H9 (cell line): ENCODE measurements around the gene UNC5C. TPM values are rescaled to one million over a fixed set of nuclear protein-coding genes. Genes with fewer than 3 reads are reported as not detected.

Experiments used
- DNase-seq: peaks from one replicate; pipeline ENCODE4 v3.0.0-alpha.2; 2017
- H2AFZ ChIP-seq: one replicate; pipeline ENCODE4 v1.6.1; 2013; ENCODE audit warnings: mild to moderate bottlenecking, low read length, control low read depth, moderate library complexity
- H2AK5ac ChIP-seq: 2 replicates; pipeline ENCODE4 v1.6.1; 2013; ENCODE audit warnings: low read length, control low read depth, mixed read lengths; ENCODE audit not compliant: insufficient read length
- H2BK120ac ChIP-seq: one replicate; pipeline ENCODE4 v1.6.1; 2013; ENCODE audit warnings: low read depth, mild to moderate bottlenecking, low read length, control low read depth, inconsistent platforms; ENCODE audit not compliant: poor library complexity, severe bottlenecking
- H2BK12ac ChIP-seq: 2 replicates; pipeline ENCODE4 v1.6.1; 2013; ENCODE audit warnings: low read length, control low read depth, mixed read lengths, low read depth; ENCODE audit not compliant: insufficient read length
- H2BK15ac ChIP-seq: 2 replicates; pipeline ENCODE4 v1.6.1; 2013; ENCODE audit warnings: low read depth, low read length, control low read depth
- H2BK20ac ChIP-seq: one replicate; pipeline ENCODE4 v1.6.1; 2013; ENCODE audit warnings: low read depth, mild to moderate bottlenecking, low read length, control low read depth, inconsistent platforms; ENCODE audit not compliant: poor library complexity, severe bottlenecking
- H2BK5ac ChIP-seq: 2 replicates; pipeline ENCODE4 v1.6.1; 2013; ENCODE audit warnings: low read length, control low read depth, mixed read lengths; ENCODE audit not compliant: insufficient read length
- H3K14ac ChIP-seq: 2 replicates; pipeline ENCODE4 v1.6.1; 2013; ENCODE audit warnings: low read length, control low read depth; ENCODE audit not compliant: insufficient read depth
- H3K18ac ChIP-seq: 2 replicates; pipeline ENCODE4 v1.6.1; 2013; ENCODE audit warnings: low read depth, mild to moderate bottlenecking, mixed read lengths, low read length, control low read depth; ENCODE audit not compliant: insufficient read length
- H3K23ac ChIP-seq: 2 replicates; pipeline ENCODE4 v1.6.1; 2013; ENCODE audit warnings: low read length, control low read depth, mixed read lengths, low read depth; ENCODE audit not compliant: insufficient read length
- H3K23me2 ChIP-seq: 2 replicates; pipeline ENCODE4 v1.6.1; 2013; ENCODE audit warnings: low read depth, mild to moderate bottlenecking, mixed read lengths, low read length, control low read depth; ENCODE audit not compliant: insufficient read length, poor library complexity, severe bottlenecking
- H3K27ac ChIP-seq: 2 replicates; pipeline ENCODE4 v1.5.1; 2013; ENCODE audit warnings: low read length, control low read depth, mixed read lengths, low read depth; ENCODE audit not compliant: insufficient read length
- H3K27me3 ChIP-seq: 2 replicates; pipeline ENCODE4 v1.6.1; 2013; ENCODE audit warnings: low read length, control low read depth, inconsistent platforms; ENCODE audit not compliant: insufficient read depth
- H3K4ac ChIP-seq: 2 replicates; pipeline ENCODE4 v1.6.1; 2013; ENCODE audit warnings: low read depth, mild to moderate bottlenecking, control low read depth, inconsistent platforms, low read length, moderate library complexity
- H3K4me1 ChIP-seq: 2 replicates; pipeline ENCODE4 v1.6.1; 2013; ENCODE audit warnings: low read length, control low read depth, inconsistent platforms; ENCODE audit not compliant: insufficient read depth
- H3K4me2 ChIP-seq: 2 replicates; pipeline ENCODE4 v1.6.1; 2013; ENCODE audit warnings: low read length, control low read depth, mixed read lengths; ENCODE audit not compliant: insufficient read length, insufficient read depth
- H3K56ac ChIP-seq: 2 replicates; pipeline ENCODE4 v1.6.1; 2013; ENCODE audit warnings: low read depth, mild to moderate bottlenecking, mixed read lengths, low read length, control low read depth; ENCODE audit not compliant: insufficient read length
- H3K79me1 ChIP-seq: 2 replicates; pipeline ENCODE4 v1.6.1; 2013; ENCODE audit warnings: low read depth, mild to moderate bottlenecking, moderate library complexity, low read length, control low read depth, inconsistent platforms; ENCODE audit not compliant: insufficient read depth, poor library complexity, severe bottlenecking
- H3K79me2 ChIP-seq: 2 replicates; pipeline ENCODE4 v1.6.1; 2013; ENCODE audit warnings: low read length, control low read depth, inconsistent platforms; ENCODE audit not compliant: insufficient read depth
- H3K9ac ChIP-seq: 2 replicates; pipeline ENCODE4 v1.6.1; 2013; ENCODE audit warnings: low read length, control low read depth, mixed read lengths; ENCODE audit not compliant: insufficient read length; ENCODE audit errors: extremely low read depth
- H3K9me3 ChIP-seq: one replicate; pipeline ENCODE4 v1.6.1; 2013; ENCODE audit warnings: low read depth, low read length, inconsistent platforms; ENCODE audit not compliant: control insufficient read depth
- H3T11ph ChIP-seq: one replicate; pipeline ENCODE4 v1.6.1; 2013; ENCODE audit warnings: mild to moderate bottlenecking, low read length, control low read depth, inconsistent platforms
- H4K20me1 ChIP-seq: one replicate; pipeline ENCODE4 v1.6.1; 2013; ENCODE audit not compliant: control insufficient read depth, insufficient read length, insufficient read depth
- H4K5ac ChIP-seq: 2 replicates; pipeline ENCODE4 v1.6.1; 2013; ENCODE audit warnings: low read depth, mild to moderate bottlenecking, mixed read lengths, low read length, control low read depth; ENCODE audit not compliant: insufficient read length
- H4K8ac ChIP-seq: replicated peaks from 2 replicates; pipeline ENCODE4 v1.6.1; 2013; ENCODE audit warnings: low read length, control low read depth, mixed read lengths, low read depth; ENCODE audit not compliant: insufficient read length
- H4K91ac ChIP-seq: 2 replicates; pipeline ENCODE4 v1.6.1; 2013; ENCODE audit warnings: low read depth, mild to moderate bottlenecking, moderate library complexity, mixed read lengths, low read length, control low read depth; ENCODE audit not compliant: insufficient read length
- H3K27ac Mint-ChIP-seq, 3 experiments: 2 replicates in 2 of 3; 3 replicates in 1 of 3; pipeline ENCODE4 v1.8.0; 2020 to 2021; ENCODE audit warnings: mixed read lengths in 3 of 3, mild to moderate bottlenecking in 1 of 3, moderate library complexity in 1 of 3
- H3K27me3 Mint-ChIP-seq: 2 replicates; pipeline ENCODE4 v1.8.0; 2021; ENCODE audit warnings: low read depth, mild to moderate bottlenecking, moderate library complexity, mixed read lengths
- H3K36me3 Mint-ChIP-seq, 3 experiments: 2 replicates in 2 of 3; 3 replicates in 1 of 3; pipeline ENCODE4 v1.8.0; 2020 to 2021; ENCODE audit warnings: low read depth in 3 of 3, mixed read lengths in 3 of 3; ENCODE audit not compliant: insufficient read depth in 1 of 3
- H3K4me1 Mint-ChIP-seq, 2 experiments: 2 replicates each; pipeline ENCODE4 v1.8.0; 2020; ENCODE audit warnings: mixed read lengths in 2 of 2
- H3K4me3 Mint-ChIP-seq, 2 experiments: 2 replicates in 1 of 2; 3 replicates in 1 of 2; pipeline ENCODE4 v1.8.0; 2020 to 2021; ENCODE audit warnings: mild to moderate bottlenecking in 2 of 2, mixed read lengths in 2 of 2, moderate library complexity in 1 of 2
- H3K9me3 Mint-ChIP-seq, 2 experiments: 2 replicates in 1 of 2; 3 replicates in 1 of 2; pipeline ENCODE4 v1.8.0; 2020; ENCODE audit warnings: mild to moderate bottlenecking in 2 of 2, mixed read lengths in 2 of 2, moderate library complexity in 1 of 2
- CTCF ChIP-seq: fragments of 200-600 bp; sonication (generic); conservative IDR thresholded peaks from 3 replicates; pipeline ENCODE4 v1.8.0; 2021; ENCODE audit warnings: antibody characterized with exemption, mild to moderate bottlenecking
- WGBS: extraction: QIAGEN DNeasy Blood & Tissue Kit; methylation state at CpG from one replicate; pipeline ENCODE4 v1.1.7; 2013; ENCODE audit warnings: missing lambda C conversion rate, low lambda C conversion rate, mixed read lengths; ENCODE audit not compliant: insufficient read length; ENCODE audit errors: extremely low coverage; 5-methylcytosine and 5-hydroxymethylcytosine counted together
- total RNA-seq: library from RNA; stranded (reverse); gene quantifications from 2 replicates; pipeline ENCODE4 v1.2.1, GENCODE V29; 2021

Gene UNC5C
- total RNA-seq, 1 experiment from 2014 or later = not detected

GRCh38 chr4:95504501-95504900, 44.3 kb downstream of the UNC5C start:
- no peak for DNase-seq
- H2AFZ ChIP-seq = no peak overlapping the region
- no peak overlapping the region for H4K5ac ChIP-seq
- H3K27me3 Mint-ChIP-seq = no peaks in the 10 kb centered on the region
- no peaks in the 10 kb centered on the region for H3K4me1 Mint-ChIP-seq
- H4K91ac ChIP-seq = no peak overlapping the region
- H2BK20ac ChIP-seq = no peak overlapping the region
- H3K9me3 Mint-ChIP-seq = no peaks in the 10 kb centered on the region
- TF ChIP-seq CTCF = no peak
- no peaks in the 10 kb centered on the region for H3K79me1 ChIP-seq
- no peak overlapping the region for H3K56ac ChIP-seq
- no peak overlapping the region for H2BK120ac ChIP-seq
- no peak overlapping the region for H3K4ac ChIP-seq
- no peak overlapping the region for H3K23ac ChIP-seq
- H3K18ac ChIP-seq = no peak overlapping the region
- WGBS = no CpG with 5 or more reads among the region's 3 CpGs
- no peak overlapping the region for H2BK15ac ChIP-seq
- H2BK5ac ChIP-seq = no peak overlapping the region
- H3K9me3 ChIP-seq = no peaks in the 10 kb centered on the region
- H3K4me3 Mint-ChIP-seq = no peak overlapping the region
- no peaks in the 10 kb centered on the region for H3K4me1 ChIP-seq
- H2BK12ac ChIP-seq = no peak overlapping the region
- H3K23me2 ChIP-seq = no peaks in the 10 kb centered on the region
- no peak overlapping the region for H3K14ac ChIP-seq
- no peaks in the 10 kb centered on the region for H3K27me3 ChIP-seq
- H3K27ac ChIP-seq = no peak overlapping the region
- H3K79me2 ChIP-seq = no peaks in the 10 kb centered on the region
- H3K36me3 Mint-ChIP-seq = no peaks in the 10 kb centered on the region
- no peak overlapping the region for H3K4me2 ChIP-seq
- H4K8ac ChIP-seq = no peak overlapping the region
- no peak overlapping the region for H3T11ph ChIP-seq
- no peaks in the 10 kb centered on the region for H4K20me1 ChIP-seq
- no peak overlapping the region for H2AK5ac ChIP-seq
- no peak overlapping the region for H3K27ac Mint-ChIP-seq
- no peak overlapping the region for H3K9ac ChIP-seq
